HG03095 (cell line): ENCODE results near the gene GPR180.

Experiments used
- ATAC-seq: cut with Tn5 transposase; IDR thresholded peaks from one replicate; pipeline ENCODE4 v1.9.1; 2021; ENCODE audit warnings: moderate library complexity; ENCODE audit not compliant: unreplicated experiment

Gene GPR180

DNA sequence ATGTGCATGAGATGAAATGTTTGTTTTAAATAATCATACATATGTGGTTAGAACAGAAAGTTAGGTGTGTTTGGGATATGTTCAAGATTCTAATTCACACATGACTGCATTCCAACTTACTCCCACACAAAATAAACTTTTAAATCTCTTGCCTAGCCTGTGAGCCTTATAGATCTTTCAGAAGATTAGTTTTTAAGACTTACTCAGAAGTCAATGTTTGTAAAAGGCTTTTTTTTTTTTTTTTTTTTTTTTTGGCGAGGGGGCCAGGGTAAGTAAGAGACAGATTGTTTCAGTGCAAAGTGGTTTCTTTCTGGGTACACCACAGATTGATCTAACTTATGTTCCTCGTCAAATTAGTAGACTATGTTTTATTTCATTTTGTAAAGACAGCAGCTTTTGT, 39.1 kb downstream of the GPR180 start:
- no peak for ATAC-seq

DNA sequence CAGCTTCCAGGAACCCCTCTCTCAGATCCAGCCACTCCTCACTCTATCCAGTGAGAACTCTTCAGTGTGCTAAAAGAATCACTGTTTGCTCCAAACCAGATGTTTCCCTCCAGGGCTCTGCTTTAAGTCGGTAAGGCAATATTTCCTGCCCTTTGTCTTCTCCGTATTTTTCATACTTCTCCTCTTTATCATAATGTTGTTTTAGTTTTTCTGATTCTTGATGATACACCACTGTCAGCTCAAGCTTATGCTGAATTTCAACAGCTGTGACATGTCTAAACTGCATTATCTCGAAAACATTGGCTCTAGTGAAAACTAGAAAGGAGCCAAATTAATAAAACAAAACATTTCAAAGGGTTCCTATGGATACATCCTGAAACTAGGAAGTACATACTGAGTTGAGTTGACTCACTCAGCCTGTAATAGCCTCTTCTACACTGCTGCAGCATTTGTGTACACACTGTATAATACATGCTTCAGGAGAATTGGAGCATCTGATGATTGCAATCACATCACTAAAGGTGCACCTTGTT, 39.8 kb downstream of the GPR180 start:
- ATAC-seq: no peak

DNA sequence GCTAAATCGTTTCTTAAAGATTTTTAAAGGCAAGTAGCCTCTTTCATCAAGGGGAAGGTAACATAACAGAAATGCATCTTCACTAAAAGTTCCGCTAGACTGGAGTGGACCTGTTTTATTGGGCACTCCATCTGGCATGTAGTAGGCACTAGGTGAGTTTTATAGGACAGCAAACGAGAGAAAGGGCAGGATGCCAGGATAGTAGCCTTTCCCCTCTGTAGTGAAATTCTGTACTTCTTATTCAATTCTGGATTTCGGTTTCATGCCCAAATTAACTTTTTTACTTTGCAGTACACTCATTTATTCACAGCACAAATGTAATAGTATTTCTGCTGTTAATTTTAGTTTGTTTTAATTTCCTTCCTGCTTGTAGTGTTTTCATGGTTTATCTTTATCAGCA, 45.2 kb downstream of the GPR180 start:
- ATAC-seq: peak; percentile 66

DNA sequence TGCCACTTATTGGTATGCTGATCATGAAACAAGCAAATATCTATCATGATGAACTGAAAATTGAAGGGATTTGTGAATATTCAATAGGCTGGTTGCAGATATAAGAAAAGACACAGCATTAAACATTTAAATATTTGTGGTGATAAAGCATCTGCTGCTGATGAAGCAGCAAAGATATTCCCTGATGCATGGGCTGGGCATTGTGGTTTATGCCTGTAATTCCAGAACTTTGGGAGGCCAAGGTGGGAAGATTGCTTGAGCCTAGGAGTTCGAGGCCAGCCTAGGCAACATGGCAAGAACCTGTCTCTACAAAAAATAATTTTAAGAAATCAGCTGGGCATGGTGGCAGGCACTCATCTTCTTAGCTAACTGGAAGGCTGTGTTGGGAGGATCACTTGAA, 54.5 kb downstream of the GPR180 start:
- ATAC-seq: no peak

DNA sequence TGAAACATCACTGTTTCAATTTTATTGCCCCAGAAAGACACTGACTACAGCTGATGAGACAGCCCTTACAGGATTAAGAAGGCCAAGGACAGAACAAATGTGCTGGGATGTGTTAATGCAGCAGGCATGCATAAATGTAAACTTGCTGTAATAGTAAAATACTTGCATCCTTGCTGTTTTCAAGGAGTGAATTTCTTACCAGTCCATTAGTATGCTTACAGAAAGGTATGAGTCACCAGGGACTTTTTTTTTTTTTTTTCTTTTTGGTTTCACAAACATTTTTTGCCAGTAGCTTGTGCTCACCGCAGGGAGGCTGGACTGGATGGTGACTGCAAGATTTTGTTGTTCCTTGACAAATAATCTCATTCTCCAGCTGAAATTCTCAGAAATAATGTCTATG, 55.1 kb downstream of the GPR180 start:
- ATAC-seq: peak; percentile 95

DNA sequence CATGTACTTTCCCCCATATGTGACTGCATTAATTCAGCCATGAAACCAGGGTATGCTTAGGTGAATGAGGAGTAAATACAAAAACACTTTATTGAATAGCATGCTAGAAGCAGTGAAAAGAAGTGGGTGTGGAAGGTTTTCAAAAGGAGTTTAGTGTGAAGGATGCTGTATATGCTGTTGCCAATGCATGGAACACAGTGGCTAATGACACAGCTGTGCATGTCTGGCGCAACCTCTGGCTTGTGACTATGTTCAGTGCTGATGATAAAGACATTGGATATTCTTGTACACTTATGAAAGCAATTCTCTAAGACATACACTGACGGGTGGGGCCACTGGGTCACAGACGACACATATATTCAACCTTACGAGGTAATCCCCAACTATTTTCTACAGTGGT, 55.5 kb downstream of the GPR180 start:
- ATAC-seq: peak; percentile 39

DNA sequence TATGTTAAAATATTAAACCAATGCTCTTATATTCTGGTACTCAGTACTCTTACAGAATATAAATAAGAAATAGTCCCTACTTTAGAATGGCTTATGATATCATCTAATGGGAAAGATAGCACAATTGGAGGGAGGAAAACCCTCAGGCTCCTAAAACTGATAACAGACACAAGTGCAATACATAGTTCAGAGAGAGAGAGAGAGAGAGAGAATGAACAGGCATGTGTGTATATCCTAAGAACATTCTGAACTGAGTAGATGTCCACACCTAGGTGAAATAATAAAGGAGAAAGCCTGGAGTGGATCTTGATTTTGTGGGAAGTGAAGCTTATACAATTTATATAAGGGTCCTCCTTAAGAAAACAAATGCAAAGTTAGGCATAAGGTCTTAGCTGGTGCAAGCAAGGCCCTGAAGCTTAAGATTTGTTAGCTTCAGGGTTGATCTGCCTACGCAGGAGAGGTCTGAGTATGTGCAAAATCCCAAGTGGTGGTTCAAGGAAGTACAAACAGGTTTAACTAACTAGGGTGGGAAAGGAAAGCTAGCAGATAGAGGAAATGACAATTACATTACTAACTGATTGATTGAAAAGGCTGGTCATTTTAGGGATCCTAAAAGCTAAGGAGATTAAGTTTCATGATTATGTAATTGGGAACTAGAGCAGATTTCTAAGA, 57.4 kb downstream of the GPR180 start:
- no peak for ATAC-seq

DNA sequence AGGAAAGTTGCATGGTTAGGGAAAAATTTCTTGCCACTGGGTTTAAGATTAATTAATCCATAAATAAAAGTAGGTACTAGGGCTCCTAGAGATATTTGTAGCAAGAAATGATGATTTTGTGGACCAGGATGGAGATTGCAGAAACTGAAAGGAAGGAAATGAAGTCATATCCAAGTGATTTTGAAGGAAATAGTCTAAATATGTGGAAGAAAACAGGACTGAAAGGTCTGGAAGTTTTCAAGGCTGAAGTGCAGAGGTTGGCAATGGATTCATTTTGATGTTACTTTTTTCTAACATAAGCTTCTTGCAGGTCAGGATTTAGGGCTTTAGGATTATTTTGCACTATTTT, 57.9 kb downstream of the GPR180 start:
- ATAC-seq: no peak

DNA sequence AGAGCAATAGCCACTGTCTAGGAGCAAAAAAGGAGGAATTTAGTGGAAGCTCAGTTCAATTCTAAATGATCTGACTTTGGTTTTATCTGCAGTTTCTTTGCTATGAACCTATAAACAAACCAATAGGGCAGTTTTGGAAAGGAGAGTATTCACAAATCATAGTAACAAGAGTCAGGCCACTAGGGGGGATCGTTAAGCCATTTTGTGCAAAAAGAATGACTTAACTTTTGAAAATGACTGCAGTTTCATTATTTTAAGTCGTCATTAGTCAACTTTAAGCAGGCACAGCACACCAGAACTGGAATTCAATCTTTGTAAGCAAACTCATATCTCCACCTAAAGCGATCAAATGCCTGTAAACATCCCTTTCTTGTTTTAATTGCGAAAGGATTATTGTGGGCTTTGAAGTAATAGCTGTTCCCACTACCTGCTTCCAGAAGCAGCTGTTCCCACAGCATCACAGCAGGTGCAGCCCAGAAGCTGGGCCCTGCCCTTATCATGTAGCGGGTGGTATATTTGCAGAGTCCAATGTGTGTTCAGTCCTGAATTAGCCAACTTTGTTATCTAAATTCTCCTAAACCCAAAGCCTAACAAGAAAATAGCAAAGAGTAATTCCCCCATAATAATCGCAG, 59.2 kb downstream of the GPR180 start:
- ATAC-seq: no peak

DNA sequence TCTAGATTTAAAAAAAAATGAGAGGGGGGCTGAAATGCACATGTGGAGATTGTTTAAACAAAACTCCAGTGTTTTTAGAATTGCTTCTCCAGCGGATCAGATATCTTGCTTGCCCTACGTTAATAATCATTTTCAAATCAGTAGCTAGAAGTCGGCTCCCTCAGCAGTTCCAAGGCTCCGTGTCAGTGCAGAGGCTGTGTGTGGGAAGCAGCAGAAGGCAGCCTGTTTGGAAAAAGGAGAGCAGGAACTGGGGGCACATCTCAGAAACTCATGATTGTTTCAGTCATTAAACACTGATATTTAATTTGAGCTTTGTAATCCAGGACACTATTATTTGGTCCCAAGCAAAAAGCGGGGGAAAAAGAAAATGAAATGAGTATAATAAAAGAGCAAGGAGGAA, 59.7 kb downstream of the GPR180 start:
- ATAC-seq: no peak

DNA sequence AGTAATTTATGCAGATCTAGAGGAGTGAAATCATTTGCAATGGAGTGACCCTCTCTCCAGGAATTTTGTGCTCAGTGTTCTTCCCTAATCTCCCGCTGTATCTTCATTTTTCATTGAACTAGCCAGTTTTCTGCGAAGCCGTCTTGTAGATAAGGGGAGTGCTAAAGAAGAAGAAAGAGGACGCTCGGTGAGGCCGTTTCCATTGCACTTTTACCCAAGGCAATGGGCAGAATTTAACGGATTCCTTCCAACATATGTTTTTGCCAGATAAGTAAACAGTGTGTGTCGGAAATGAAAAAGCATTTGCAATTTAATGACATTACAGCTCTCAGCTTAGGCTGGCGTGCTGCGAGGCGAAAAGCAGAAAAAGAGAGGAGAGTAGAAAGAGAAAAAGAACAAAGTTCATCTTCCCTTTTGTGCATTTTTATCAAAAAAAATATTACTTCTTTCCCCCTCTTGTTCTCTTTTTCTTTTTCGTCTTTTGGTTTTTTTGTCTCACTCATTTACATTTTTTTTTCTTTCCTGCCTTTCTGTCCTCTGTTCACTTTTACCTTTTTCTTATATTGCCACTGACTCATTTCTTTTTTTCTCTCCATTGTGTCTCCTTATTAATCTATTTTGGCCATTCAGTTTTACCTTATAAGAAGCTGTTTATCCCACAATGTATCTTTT, 60.8 kb downstream of the GPR180 start:
- no peak for ATAC-seq

DNA sequence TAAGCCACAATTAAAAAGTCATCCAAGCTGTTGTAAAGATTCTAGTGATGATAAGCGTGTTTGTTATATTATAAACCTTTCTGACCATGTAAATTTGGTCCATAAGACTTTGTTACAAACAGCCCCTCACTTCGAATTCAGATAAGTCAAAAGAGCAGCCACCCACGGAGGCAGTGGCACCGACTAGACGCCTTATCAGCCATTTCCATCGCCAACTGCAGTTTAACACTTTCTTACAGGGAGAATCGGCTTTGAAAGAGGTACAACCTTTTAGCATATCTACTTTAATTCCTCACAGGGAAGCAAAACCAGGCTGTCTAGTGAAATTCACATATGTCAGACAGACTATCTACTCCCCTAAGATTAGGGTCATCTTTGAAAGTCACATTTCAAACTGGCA, 63.2 kb downstream of the GPR180 start:
- ATAC-seq: no peak

DNA sequence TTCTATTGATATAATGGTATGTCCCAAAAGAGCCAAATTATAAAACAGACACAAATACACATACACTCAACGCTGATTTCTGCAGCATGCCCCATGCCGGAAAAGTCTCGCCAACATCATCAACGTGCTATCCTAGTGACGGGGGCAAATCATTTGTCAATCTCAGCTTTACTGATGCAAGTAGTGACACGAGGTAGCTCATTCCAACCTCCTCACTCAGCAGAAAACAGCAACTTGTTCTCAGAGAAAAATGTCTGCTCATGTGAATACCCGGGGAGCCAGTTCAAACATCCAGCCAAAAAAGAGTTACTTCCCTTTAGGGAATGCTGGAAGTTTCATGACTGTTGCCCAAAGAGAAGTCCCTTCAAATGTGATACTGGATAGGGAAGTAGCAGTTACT, 64.4 kb downstream of the GPR180 start:
- ATAC-seq: no peak

DNA sequence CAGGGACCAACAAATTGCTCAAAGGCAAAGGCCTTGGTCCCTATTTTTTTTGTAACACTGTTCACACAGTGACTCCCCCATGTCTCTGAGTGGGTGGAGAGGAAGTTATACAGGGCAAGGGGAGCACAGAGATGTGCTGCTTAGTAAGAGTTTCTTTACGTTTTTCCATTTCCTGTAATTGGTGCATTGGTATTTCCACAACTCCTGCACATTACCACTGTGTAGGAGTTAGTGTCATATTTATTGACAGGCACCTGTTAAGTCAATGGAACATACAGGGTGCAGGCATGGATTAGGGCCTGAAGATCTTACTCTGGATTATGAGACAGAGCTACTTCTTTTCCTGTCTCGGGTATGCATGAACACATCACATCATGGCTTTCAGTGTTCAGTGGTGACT, 65.5 kb downstream of the GPR180 start:
- ATAC-seq: no peak

DNA sequence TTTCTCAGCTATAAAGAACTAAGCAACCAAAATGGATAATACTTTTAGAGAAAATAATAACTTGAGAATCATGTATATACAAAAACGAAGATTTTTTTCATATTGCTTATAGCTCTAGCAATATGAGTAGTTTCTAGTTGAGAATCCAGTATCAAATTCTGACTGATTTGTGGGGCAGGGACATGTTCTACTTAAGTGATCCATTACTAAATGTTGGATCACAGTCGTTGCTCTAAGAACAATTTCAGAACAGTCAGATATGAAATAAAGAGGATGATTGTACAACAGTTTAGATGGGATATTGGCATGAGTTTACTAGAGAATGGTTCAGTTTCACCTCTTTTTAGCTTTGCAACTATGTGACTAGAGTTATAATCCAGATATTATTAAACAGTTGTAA, 70.7 kb downstream of the GPR180 start:
- no peak for ATAC-seq

DNA sequence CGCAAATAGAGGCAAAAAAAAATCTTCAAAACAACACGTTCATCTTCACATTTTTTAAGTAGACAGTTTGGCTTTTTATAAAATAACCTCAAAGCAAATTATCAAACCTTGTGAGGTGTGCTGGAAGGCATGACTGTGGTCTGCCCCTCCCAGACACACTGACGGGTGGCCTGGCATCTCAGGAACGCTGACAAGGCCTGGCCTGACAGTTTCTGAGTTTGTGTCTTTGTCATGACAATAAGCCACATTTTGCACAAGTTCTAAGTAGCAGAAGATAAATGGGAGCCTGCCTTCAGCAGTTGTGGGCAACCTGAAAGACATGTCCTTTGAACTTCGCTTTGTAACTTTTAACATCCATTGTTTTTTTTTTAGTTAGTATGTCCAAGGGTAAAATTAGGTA, 72.2 kb downstream of the GPR180 start:
- no peak for ATAC-seq

DNA sequence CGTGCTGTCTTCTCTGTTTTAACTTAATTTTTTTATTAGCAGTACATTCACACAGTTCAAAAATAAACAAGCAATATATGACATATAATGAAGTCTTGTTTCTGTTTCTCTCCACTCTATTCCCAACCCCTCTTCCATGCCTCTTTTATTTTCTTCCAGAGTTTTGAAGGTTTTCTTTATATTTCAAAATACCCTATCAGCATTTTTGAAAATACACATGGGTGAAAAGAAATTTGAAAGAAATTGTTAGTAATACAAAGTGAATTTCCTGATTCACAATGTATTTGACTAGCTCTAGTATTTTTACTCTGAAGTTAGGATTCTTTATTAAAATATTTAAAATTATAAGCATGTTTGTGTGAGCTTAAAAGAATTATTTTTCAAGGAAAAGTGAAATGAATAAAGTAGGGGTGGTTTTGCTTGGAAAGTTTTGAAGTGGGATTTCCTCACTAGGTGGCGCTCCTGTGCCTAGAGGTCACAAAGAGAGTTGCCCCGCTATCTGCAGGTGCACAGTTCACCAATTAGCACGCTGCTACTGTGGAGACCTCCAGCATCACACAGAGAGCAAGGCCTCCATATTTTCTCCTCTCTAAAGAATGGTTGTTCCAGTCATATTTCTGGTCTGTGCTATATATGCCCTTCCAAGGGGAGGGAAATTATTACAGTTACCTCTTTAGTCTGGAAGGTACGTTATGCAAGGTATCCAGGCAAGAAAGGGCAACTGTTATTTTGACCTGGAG, 73.1 kb downstream of the GPR180 start:
- no peak for ATAC-seq

DNA sequence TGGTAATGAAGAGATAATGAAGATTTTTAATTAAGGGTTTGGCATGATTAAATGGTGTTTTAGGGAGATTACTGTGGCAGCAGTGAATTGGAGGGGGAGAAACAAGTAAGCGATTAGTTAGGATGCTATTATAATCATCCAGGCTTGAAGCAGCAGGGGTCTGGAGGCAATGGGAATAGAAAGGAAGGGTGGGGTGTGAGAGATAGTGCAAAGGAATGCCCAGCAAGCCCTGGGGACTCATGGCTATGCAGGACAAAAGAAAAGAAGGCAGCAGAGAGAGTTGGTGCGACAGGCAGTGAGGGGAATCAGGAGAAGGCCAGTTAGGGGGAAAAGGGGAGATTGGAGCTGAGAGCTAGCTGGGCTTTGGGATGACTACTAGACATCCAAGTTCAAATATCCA, 76.1 kb downstream of the GPR180 start:
- no peak for ATAC-seq

DNA sequence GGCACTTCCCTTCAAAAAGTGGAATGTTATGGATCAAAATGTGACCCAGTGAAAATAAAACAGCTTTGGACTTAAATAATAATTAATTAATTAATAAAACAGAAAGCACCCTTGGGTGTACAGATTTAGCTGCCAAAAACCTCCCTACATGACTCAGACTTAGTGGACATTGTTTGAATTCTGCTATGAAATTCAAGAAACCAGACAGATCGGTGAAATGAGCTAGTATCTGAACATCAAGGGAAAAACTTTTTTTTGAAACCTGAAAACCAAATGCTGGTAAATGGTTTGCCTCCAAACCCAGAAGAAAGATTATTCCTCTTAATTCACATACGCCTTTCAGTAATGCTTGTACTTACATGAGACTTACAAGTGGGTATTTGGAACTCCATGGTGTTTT, 77.2 kb downstream of the GPR180 start:
- no peak for ATAC-seq

DNA sequence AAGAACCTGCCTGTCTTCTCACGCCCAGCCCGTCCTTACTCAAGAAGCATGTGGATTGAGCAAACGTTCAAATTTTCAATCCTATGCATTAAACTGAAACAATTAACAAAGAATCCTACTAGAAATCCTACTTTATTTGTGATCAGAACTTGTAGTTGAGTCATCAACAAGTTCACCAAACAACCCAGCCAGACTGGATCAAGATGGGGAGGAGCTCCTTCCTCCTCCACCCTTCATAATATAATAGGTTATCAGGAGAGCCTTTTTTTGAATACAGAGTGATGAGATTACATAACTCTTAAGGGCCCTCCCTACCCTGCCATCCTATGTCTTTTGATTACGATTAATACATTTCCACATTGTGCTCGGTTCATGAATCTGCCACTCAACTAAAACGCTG, 78.0 kb downstream of the GPR180 start:
- ATAC-seq: no peak

DNA sequence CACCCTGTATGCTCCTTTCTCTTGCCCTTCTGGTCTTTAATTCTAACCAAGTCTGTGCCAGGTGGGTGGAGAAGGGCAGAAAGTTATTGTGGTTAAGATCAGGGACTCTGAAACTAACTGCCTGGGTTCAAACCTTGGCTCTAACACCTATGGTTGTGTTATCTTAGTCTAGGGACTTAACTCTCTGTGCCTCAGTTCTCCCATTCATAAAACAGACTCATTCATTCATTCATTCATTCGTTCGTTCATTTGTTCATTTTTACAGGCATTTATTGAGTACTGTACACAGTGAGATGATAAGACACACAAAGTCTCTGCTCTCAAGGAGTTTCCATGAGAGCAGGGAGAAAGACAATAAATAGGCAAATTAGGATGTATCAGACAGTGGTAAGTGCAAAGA, 80.6 kb downstream of the GPR180 start:
- no peak for ATAC-seq

DNA sequence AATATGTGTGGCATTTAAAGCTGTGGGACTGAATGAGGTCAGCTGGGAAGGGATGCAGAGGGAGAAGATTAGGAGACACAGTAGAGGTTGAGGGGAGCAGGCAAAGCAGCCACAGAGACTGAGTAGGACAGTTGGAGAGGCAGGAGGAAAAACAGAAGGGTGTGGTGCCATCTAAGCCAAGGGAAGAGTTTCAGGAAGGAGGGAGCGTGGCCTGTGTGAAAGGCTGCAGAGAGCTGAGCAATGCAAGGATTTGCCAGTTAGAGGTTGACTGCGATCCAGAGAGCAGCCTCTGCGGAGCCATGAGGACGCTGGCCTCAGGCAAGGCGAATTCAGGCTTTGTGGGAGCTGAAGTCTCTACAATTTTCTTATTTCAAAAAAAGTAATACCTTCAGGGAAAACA, 81.8 kb downstream of the GPR180 start:
- ATAC-seq: no peak
